HepG2 (cell line): ENCODE data around the gene NRSN2. TPM values are rescaled to one million over a fixed set of nuclear protein-coding genes. Genes with fewer than 3 reads are reported as not detected.
A peak's percentile ranks its signal among the peaks of the same experiment; 100 is the strongest.

ENCODE experiments used
- ATRX ChIP-seq: sonication (generic); formaldehyde crosslinking; IDR thresholded peaks from 2 replicates; pipeline ENCODE4 v1.4.0; 2020; ENCODE audit warnings: missing genetic modification reagents, borderline replicate concordance
- BRD4 ChIP-seq: sonication (generic); formaldehyde crosslinking; IDR thresholded peaks from 2 replicates; pipeline ENCODE4 v1.4.0; 2020; ENCODE audit warnings: missing genetic modification reagents
- CC2D1A ChIP-seq: sonication (generic); formaldehyde crosslinking; IDR thresholded peaks from 2 replicates; pipeline ENCODE4 v1.8.1; 2023; ENCODE audit warnings: mild to moderate bottlenecking, missing genetic modification reagents
- HMGXB4 ChIP-seq, 2 experiments: sonication (generic) in 1 of 2; formaldehyde crosslinking in 1 of 2; IDR thresholded peaks; 2 replicates each; pipeline versions ENCODE4 v1.4.0 to v1.6.1; 2018 to 2020; ENCODE audit warnings: missing genetic modification reagents in 2 of 2, borderline replicate concordance in 1 of 2, low read depth in 1 of 2, mild to moderate bottlenecking in 1 of 2, missing biosample characterization in 1 of 2
- POLR2AphosphoS5 ChIP-seq: IDR thresholded peaks from 2 replicates; pipeline ENCODE4 v1.6.1; 2012; ENCODE audit warnings: low read depth, low read length
- RBM39 ChIP-seq: fragments of 200-400 bp; formaldehyde crosslinking; IDR thresholded peaks from one replicate; pipeline ENCODE4 v1.6.1; 2018; ENCODE audit warnings: antibody characterized with exemption, mild to moderate bottlenecking, low read depth, low read length; ENCODE audit not compliant: poor library complexity, severe bottlenecking
- SIN3A ChIP-seq: IDR thresholded peaks from 2 replicates; pipeline ENCODE4 v1.6.1; 2011; ENCODE audit warnings: low read depth, mild to moderate bottlenecking, control low read depth, low read length, borderline replicate concordance
- SP5 ChIP-seq: IDR thresholded peaks from 2 replicates; pipeline ENCODE4 v1.6.1; 2016; ENCODE audit warnings: low read depth, borderline replicate concordance
- TBX3 ChIP-seq: fragments of 450-650 bp; IDR thresholded peaks from 2 replicates; pipeline ENCODE4 v1.6.1; 2017; ENCODE audit warnings: antibody characterized with exemption, mild to moderate bottlenecking, inconsistent platforms, borderline replicate concordance
- YY1 ChIP-seq: IDR thresholded peaks from 2 replicates; pipeline ENCODE4 v1.6.1; 2011; ENCODE audit warnings: low read length, low read depth, moderate library complexity, mild to moderate bottlenecking; ENCODE audit not compliant: insufficient read depth, insufficient replicate concordance
- ZNF260 ChIP-seq: sonication (generic); formaldehyde crosslinking; IDR thresholded peaks from 2 replicates; pipeline ENCODE4 v1.4.0; 2020; ENCODE audit warnings: missing genetic modification reagents, low read depth, mild to moderate bottlenecking, borderline replicate concordance
- ZNF296 ChIP-seq: sonication (generic); formaldehyde crosslinking; conservative IDR thresholded peaks from 2 replicates; pipeline ENCODE4 v1.5.0; 2020; ENCODE audit warnings: mild to moderate bottlenecking, missing genetic modification reagents
- ZNF543 ChIP-seq: sonication (generic); formaldehyde crosslinking; IDR thresholded peaks from 2 replicates; pipeline ENCODE4 v1.4.0; 2020; ENCODE audit warnings: mild to moderate bottlenecking, missing genetic modification reagents
- ZNF605 ChIP-seq: sonication (generic); formaldehyde crosslinking; IDR thresholded peaks from 2 replicates; pipeline ENCODE4 v1.8.0; 2022; ENCODE audit warnings: mild to moderate bottlenecking, missing genetic modification reagents
- ZNF607 ChIP-seq: sonication (generic); formaldehyde crosslinking; IDR thresholded peaks from 2 replicates; pipeline ENCODE4 v1.5.1; 2020; ENCODE audit warnings: missing genetic modification reagents, mild to moderate bottlenecking, borderline replicate concordance
- ZNF7 ChIP-seq: IDR thresholded peaks from 2 replicates; pipeline ENCODE4 v1.6.1; 2016; ENCODE audit warnings: missing biosample characterization, missing genetic modification reagents
- ZNF772 ChIP-seq: sonication (generic); formaldehyde crosslinking; IDR thresholded peaks from 2 replicates; pipeline ENCODE4 v1.5.0; 2020; ENCODE audit warnings: mild to moderate bottlenecking, missing genetic modification reagents
- polyA plus RNA-seq, 8 experiments: library from polyadenylated mRNA; depleted of rRNA in 3 of 8; stranded (reverse) in 7 of 8; unstranded in 1 of 8; fragments of >200 nt; fragmentation: Illumina TruSeq in 4 of 8; extraction: Trizol in 4 of 8; gene quantifications; 2 replicates each; pipeline versions ENCODE4 v1.2.1 to v1.2.3, GENCODE V29; 2011 to 2016; ENCODE audit warnings: low read depth in 4 of 8, missing spikeins in 1 of 8, mixed read lengths in 1 of 8; ENCODE audit not compliant: insufficient read depth in 1 of 8
- total RNA-seq, 5 experiments: library from RNA; depleted of rRNA; stranded (reverse); fragments of >200 nt; fragmentation: Illumina TruSeq; extraction: Trizol; gene quantifications; 2 replicates each; pipeline ENCODE4 v1.2.3, GENCODE V29; 2016; ENCODE audit warnings: low read depth in 1 of 5
- TF ChIP-seq, protein P1 (sequence below): sonication (generic); formaldehyde crosslinking; IDR thresholded peaks from 2 replicates; pipeline ENCODE4 v1.4.0; 2020; ENCODE audit warnings: missing genetic modification reagents
- TF ChIP-seq, protein P2 (sequence below): sonication (generic); formaldehyde crosslinking; IDR thresholded peaks from 2 replicates; pipeline ENCODE4 v1.4.0; 2020; ENCODE audit warnings: missing genetic modification reagents
- TF ChIP-seq, protein P3 (sequence below): sonication (generic); formaldehyde crosslinking; IDR thresholded peaks from 2 replicates; pipeline ENCODE4 v1.4.0; 2020; ENCODE audit warnings: missing genetic modification reagents
- TF ChIP-seq, protein P4 (sequence below): sonication (generic); formaldehyde crosslinking; IDR thresholded peaks from 2 replicates; pipeline ENCODE4 v1.5.0; 2020; ENCODE audit warnings: mild to moderate bottlenecking, low read depth, missing genetic modification reagents, borderline replicate concordance

Gene NRSN2
- total and polyA plus RNA-seq, 2 of the 13 experiments (the other 11 are each of a cell fraction or from before 2014, with no cell fraction given): 32.3 to 49.4 TPM

GRCh38 chr20:380763-381580, 34.1 kb downstream of the NRSN2 start (continued):
- TF ChIP-seq TBX3 (peak; percentile 48; the same call in 1 of the 2 replicates), ZNF543 (CRISPR knock-in tag) (peak; percentile 90), ZNF260 (no peak), POLR2AphosphoS5 (peak; percentile 72), BRD4 (CRISPR knock-in tag) (peak; percentile 87; the same call in 1 of the 2 replicates), ZNF7 (CRISPR knock-in tag) (no peak), SP5 (CRISPR knock-in tag) (peak; percentile 63; the same call in 1 of the 2 replicates), ZNF772 (peak; percentile 80), RBM39 (peak; percentile 98), SIN3A (no peak), HMGXB4 (CRISPR knock-in tag; IDR thresholded peaks at IDR 0.05; ENCODE audit: borderline replicate concordance in 1 of 2, low read depth in 1 of 2) (peak; percentile 79 to 94), ZNF296 (CRISPR knock-in tag) (no peak; the same call in 1 of the 2 replicates), YY1 (peak; percentile 61), ZNF607 (peak; percentile 61; the same call in 1 of the 2 replicates), ZNF605 (CRISPR knock-in tag) (peak; percentile 78), CC2D1A (no peak), ATRX (no peak)
- TF ChIP-seq, protein P1, sequence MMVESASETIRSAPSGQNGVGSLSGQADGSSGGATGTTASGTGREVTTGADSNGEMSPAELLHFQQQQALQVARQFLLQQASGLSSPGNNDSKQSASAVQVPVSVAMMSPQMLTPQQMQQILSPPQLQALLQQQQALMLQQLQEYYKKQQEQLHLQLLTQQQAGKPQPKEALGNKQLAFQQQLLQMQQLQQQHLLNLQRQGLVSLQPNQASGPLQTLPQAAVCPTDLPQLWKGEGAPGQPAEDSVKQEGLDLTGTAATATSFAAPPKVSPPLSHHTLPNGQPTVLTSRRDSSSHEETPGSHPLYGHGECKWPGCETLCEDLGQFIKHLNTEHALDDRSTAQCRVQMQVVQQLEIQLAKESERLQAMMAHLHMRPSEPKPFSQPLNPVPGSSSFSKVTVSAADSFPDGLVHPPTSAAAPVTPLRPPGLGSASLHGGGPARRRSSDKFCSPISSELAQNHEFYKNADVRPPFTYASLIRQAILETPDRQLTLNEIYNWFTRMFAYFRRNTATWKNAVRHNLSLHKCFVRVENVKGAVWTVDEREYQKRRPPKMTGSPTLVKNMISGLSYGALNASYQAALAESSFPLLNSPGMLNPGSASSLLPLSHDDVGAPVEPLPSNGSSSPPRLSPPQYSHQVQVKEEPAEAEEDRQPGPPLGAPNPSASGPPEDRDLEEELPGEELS (CRISPR knock-in tag): peak; percentile 63; the same call in 1 of the 2 replicates
- TF ChIP-seq, protein P2, sequence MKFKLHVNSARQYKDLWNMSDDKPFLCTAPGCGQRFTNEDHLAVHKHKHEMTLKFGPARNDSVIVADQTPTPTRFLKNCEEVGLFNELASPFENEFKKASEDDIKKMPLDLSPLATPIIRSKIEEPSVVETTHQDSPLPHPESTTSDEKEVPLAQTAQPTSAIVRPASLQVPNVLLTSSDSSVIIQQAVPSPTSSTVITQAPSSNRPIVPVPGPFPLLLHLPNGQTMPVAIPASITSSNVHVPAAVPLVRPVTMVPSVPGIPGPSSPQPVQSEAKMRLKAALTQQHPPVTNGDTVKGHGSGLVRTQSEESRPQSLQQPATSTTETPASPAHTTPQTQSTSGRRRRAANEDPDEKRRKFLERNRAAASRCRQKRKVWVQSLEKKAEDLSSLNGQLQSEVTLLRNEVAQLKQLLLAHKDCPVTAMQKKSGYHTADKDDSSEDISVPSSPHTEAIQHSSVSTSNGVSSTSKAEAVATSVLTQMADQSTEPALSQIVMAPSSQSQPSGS: peak; percentile 80; the same call in 1 of the 2 replicates
- TF ChIP-seq, protein P3, sequence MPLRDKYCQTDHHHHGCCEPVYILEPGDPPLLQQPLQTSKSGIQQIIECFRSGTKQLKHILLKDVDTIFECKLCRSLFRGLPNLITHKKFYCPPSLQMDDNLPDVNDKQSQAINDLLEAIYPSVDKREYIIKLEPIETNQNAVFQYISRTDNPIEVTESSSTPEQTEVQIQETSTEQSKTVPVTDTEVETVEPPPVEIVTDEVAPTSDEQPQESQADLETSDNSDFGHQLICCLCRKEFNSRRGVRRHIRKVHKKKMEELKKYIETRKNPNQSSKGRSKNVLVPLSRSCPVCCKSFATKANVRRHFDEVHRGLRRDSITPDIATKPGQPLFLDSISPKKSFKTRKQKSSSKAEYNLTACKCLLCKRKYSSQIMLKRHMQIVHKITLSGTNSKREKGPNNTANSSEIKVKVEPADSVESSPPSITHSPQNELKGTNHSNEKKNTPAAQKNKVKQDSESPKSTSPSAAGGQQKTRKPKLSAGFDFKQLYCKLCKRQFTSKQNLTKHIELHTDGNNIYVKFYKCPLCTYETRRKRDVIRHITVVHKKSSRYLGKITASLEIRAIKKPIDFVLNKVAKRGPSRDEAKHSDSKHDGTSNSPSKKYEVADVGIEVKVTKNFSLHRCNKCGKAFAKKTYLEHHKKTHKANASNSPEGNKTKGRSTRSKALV (CRISPR knock-in tag): peak; percentile 71
- TF ChIP-seq, protein P4, sequence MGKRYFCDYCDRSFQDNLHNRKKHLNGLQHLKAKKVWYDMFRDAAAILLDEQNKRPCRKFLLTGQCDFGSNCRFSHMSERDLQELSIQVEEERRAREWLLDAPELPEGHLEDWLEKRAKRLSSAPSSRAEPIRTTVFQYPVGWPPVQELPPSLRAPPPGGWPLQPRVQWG: no peak
